ENCODE data around the gene DLEC1.
"Not testable (repeated sequence)": the region's sequence is repeated elsewhere in the genome, so short reads cannot be mapped to it uniquely, and the experiment has no call there.

The DLEC1 gene

DNA sequence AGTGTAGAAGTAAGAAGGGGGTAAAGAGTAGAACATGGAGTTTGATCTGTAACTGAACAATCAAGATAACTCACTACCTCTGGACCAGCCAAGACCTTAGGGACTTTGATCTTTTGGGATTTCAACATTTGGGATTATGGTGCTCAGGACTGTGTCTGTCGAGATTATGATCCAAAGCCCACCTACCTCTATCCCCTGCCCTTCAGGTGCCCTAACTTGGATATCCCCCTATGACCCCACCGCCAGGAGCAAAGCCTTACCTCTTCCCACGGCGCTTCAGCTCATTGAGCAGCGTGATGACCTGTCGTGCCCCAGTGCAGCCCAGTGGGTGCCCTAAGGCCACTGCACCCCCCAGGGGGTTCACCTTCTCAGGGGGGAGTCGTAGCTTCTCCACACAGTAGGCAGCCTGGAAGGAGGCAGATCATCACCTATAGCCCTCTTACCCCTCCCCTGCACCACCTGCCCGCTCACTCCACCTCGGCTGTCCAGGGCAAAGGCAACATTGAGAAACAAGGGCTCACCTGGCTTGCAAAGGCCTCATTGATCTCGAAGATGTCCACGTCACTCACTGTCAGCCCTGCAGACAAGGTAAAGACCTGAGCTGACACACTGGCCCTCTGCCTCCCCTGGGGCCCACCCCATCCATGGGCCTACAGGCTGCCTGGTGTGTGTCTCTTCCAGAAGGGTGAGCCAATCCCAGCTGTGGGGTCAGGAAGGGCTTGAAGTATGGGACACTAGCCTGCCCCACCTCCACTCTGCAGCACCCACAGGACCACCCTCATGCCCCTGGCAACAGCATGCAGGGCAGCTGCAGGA lies 86.5 kb downstream of the DLEC1 start:
- peak; percentile 9 for DNase-seq

DNA sequence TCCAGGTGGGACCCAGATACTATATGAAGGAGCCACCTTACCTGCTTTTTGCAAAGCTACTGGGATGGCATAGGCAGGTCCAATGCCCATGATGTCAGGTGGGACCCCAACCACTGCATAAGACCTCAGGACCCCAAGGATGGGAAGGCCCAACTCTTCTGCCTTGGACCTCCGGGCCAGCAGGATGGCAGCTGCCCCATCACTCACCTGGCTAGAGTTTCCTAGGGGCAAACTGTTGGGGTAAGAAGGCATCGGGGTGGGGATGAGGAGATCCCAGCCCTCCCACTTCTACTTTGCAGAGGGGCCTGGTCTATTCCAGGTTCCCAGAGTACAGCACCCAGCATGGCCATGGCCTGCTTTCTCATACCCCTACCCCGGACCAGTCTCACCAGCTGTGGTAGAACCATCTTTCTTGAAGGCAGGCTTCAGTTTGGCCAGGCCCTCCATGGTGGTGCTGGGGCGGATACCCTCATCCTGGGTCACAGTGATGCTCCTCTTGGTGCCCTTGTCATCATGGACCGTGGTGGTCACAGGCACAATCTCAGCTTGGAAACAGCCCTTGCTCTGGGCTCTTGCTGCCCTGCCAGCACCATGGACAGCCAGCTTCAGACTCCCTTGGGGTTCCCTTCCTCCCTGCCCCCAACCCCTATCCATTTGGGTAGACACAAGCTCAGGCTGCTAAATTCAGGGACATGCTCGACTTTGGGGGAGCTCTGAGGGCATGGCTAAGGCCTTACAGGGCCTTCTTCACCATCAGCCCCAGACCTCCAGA lies 87.3 kb downstream of the DLEC1 start:
- peak; percentile 11 for DNase-seq

DNA sequence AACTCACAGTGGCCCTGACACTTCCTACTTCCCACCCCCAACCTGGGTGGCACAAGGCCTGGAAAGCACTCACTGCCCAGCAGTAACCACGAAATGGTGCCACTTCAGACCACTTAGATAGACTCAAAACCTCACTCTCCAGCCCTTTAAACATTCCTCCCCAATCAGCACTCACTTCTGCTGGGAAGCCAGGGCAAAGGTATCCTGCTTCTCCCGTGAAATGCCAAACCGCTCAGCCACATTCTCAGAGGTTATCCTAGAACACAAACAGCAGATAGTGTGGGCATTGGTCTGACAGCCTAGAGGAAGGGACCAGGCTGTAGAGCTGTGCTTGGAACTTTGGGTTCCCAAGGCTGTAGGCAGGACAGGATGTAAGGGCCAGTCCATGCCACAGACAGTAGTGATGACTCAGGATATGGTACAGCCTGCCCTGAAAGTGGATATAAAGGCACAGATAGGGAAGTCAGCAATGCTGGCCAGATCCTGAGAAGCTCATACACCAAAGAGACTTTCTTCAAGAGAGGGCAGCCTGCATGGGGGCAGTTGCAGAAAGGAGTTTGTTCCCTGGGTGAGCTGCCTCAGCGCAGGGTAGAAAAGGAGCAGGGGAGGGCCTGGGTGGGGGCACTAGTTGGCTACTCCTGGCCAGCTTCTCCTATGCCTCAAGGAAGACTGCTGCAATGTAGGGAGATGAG lies 88.7 kb downstream of the DLEC1 start:
- DNase-seq: peak; percentile 8

DNA sequence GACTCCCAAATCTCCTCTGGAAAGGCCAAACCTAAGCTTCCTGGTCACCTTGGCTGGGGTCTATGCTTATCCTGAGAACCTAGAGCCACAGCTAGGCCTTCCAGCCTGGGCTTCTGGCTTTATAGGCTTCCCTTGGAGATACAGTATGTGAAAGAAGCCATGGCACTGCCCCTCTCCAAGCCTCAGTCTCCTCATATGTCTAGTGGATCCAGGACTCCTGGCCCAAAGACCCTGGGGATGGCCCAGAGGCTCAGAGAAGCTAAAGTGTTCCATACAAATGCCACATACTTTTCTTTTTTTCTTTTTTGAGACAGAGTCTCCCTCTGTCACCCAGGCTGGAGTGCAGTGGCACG lies 89.3 kb downstream of the DLEC1 start:
- DNase-seq: peak; percentile 10

DNA sequence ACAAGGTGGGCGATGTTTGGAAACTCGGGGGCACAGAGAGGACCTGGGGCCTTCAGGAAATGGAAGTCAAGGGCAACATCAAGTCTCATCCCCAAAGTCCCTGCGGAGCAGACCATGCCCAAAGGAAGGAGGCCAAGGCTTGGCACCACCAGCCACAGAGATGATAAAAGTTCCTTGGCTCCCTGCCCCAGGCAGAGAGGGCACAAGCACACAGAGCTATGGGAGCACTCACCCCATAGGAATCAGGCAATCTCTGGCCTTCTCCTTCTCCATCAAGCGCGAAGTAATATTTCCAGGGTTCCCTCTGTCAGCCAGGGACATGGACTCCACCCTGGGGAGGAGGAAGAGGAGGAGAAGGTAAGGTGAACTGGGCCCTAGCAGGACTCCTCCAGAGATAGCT lies 90.0 kb downstream of the DLEC1 start:
- DNase-seq: peak; percentile 12

DNA sequence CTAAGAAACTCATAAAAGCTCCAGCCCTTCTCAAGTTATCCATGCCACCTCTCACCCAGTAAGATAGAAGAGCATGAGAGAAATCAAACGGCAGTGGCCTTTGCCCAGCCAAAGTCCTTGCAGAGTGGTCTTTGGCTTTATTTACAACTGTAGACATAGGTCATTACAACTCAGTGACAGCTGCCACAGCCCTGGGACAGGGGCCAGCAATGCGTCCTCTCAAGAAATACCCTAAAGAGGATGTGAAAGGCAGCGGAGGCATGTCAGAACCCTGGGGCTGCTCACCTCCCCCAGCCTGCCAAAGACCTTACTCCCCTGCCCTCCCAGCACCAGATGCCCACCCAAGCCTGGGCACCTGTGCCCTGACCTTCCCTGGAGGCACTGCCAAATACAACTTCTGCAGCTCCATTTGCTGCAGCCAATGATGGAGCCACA lies 91.6 kb downstream of the DLEC1 start:
- no peak for DNase-seq

DNA sequence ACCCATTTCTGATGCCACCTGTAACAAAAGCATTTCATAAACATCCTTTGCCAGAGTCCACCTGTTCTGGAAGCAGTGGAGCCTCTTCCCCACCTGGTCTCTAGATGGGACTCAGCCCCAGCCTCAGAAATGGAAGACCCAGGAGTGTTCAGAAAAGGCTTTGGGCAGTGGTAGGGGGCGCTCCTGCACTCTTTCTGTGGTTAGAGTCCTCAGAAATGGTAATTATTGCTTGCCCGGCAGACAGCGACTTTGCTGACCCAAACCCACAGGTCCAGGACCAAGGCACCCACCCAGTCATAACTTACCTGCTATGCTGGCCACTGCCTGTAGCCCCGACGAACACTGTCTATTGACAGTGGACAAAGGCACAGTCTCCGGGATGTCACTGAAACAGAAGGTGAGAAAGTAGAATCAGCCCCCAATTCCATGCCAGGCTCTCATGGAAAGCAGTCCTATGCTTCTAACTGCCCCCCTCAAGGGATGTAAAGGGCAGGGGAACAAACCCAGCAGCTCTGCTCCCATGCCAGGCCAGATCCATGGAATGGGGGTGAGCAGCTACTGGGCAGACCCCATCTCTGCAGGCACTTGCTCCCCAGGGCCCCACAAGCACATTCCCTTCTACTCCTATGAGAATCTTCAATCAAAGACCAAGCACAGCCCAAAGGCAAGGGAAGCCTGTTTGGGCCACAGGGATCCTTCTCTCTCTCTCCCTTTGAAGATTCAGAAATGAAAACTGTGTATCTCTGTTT lies 92.8 kb downstream of the DLEC1 start:
- DNase-seq: peak; percentile 63

DNA sequence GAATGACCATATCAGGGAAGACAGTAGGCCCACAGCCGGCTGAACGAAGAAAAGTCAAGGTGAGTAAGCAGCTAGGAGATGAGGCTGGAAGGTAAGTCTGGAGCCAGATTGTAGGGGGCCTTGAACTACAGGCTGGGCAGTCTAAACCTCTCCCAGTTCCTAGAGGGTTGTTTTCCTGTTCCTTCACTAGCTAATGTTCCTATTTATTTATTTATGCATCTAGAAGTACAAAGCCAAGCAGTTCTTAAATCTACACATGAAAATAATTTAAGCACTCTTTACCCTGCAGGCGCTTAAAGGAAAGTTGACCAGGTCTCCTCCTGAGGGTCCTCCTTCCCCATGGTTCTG lies 94.2 kb downstream of the DLEC1 start:
- DNase-seq: no peak

DNA sequence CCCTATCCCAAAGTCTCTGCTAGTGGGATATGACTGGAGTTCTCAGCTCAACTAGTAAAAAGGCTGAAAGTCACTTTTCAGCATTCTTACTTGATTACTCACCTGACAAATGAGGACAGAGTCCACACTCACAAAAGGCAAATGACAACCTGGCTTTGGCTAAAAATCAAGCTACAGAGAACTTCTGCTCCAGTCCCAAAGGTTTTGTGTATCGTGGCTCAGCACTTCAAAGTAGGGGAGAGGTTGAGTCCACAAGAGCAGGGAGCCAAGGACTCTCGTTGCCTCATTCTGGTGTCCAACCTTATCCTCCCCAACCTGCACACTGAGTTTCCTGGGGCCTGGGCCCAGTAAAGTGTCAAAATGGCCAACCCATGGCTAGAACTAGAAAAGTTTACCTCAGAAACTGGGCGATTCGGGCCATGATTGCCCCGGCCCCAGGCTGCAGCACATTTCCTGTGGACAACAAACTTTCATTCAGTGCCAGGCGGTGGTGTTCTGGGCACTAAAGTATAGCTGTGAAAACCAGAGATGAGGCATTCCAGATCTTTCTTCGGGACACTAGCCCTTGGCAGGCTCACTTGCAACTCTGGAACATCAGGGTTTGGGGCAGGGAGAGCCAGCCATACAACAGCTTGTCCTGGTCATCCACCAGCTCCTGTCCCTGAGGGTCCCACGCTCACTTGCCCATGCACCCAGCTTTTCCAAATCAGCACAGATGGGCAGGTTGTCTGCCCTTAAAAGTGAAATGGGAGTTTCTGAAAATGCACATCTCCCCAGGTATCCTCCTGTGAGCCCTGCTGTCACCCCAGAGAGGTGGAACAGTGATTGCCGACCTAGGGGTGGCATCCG lies 94.8 kb downstream of the DLEC1 start:
- DNase-seq: no peak

DNA sequence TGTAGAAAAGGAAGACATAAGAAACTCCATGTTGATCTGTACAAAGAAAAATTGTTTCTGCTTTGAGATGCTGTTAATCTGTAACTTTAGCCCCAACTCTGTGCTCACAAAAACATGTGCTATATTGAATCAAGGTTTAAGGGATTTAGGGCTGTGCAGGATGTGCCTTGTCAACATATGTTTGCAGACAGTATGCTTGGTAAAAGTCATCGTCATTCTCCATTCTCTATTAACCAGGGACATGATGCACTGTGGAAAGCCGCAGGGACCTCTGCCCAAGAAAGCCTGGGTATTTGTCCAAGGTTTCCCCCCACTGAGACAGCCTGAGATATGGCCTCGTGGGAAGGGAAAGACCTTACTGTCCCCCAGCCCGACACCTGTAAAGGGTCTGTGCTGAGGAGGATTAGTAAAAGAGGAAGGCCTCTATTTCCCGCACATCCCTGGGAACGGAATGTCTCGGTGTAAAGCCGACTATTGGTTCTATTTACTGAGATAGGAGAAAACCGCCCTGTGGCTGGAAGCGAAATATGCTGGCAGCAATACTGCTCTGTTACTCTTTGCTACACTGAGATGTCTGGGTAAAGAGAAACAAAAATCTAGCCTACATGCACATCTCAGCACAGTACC lies 95.6 kb downstream of the DLEC1 start:
- DNase-seq: not testable (repeated sequence)

DNA sequence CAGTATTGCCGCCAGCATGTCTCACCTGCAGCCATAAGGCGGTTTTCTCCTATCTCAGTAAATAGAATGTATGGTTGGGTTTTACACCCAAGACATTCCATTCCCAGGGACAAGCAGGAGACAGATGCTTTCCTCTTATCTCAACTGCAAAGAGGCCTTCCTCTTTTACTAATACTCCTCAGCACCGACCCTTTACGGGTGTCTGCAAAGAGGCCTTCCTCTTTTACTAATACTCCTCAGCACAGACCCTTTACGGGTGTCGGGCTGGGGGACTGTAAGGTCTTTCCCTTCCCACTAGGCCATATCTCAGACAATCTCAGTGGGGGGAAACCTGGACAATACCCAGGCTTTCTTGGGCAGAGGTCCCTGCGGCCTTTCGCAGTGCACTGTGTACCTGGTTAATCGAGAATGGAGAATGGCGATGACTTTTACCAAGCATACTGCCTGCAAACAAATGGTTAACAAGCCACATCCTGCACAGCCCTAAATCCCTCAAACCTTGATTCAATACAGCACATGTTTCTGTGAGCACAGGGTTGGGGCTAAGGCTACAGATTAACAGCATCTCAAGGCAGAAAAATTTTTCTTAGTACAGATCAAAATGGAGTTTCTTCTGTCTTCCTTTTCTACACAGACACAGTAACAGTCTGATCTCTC lies 96.7 kb downstream of the DLEC1 start:
- DNase-seq: peak; percentile 23

DNA sequence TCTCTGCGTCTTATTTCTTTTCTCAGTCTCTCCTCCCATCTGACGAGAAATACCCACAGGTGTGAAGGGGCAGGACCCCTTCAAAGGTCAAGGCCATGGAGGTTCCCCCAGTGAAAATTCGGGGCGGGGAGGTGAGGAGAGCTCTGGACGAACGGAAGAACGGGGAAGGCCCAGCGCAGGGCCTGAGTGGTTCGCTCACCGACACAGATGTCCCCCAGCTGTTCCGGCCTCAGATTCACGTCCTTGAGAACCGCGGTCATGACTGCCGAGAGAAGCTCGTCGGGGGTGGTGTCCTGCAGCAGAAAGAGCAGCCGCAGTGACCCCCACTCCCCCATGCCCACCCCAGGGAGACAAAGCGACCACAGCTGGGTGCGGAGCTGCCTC lies 97.4 kb downstream of the DLEC1 start:
- peak; percentile 44 for DNase-seq

DNA sequence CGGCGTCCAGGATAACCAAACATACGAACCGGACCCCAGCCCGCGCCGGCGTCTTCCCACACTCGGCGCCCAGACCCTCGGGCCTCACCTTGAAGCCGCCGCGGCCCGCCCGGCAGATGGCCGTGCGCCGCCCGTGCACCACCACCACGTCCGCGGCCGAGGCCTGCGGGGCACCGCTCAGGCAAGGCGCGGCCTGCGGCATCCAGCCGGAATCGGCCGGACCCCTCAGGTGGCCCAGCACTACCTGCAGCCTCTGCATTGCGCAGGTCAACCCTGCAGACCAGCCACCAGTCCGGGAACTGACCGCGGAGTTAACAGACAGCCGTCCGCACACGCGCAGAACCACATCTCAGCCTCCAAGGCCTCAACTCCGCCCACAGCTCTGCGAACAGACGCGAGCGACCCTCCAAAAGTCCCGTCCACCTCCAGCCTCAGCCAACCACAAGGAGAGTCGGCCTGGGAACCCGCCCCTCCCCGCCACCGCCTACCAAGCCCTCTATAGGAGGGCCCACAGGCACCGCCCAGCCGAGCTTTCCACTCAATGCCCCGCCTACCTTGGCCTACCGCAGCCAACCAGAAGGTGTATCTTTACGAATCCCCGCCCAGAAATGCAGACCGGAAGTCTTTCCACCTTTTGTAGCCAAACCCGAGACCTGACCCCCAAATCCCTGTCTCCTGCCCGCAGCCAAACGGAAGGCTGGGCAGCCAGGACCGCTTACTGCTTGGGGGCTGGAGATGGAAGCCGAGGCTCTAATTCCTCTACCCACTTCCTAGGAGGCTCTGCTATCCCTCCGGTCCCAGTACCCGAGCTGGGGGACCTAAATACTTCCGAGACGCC lies 98.0 kb downstream of the DLEC1 start, which contains the start of gene ACAA1:
ACAA1 (minus strand) TSS at position 351 of the 838 bp plus-strand sequence; CDS start at position 259, 92 bp downstream.
- peak; percentile 99 for DNase-seq

DNA sequence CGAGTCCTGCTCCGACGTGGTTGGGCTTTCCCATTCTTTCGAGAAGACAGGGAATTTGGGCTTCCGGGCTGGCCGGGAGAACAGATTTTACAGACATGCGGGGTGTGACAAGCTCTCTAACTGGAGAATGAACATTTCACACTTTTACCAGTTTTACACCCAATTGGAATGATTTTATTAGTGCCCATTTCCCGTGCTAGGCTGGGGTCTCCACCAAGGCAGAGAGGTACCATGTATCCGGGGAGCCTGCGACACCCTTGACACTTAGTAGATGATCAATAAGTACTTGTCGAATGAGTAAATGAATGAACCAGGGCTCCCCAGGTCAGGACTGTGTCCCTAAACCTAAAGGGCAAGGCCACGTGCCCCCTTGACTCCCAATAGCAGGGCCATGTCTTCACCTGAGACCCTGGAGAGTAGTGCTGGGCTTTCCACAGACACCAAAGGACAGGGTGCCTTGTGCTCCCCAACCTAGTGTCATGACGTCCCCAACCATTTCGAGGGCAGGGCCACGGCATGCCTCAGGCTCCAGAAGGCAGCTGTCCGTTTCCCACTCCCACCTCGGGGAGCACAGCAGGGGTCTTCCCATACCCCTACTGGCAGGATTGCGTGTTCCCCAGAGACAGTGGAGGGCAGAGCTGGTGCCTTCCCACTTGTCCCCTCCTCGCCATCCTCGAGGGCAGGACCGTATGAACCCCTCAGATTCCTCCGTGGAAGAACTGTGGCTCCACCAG lies 98.8 kb downstream of the DLEC1 start:
- peak; percentile 54 for DNase-seq

DNA sequence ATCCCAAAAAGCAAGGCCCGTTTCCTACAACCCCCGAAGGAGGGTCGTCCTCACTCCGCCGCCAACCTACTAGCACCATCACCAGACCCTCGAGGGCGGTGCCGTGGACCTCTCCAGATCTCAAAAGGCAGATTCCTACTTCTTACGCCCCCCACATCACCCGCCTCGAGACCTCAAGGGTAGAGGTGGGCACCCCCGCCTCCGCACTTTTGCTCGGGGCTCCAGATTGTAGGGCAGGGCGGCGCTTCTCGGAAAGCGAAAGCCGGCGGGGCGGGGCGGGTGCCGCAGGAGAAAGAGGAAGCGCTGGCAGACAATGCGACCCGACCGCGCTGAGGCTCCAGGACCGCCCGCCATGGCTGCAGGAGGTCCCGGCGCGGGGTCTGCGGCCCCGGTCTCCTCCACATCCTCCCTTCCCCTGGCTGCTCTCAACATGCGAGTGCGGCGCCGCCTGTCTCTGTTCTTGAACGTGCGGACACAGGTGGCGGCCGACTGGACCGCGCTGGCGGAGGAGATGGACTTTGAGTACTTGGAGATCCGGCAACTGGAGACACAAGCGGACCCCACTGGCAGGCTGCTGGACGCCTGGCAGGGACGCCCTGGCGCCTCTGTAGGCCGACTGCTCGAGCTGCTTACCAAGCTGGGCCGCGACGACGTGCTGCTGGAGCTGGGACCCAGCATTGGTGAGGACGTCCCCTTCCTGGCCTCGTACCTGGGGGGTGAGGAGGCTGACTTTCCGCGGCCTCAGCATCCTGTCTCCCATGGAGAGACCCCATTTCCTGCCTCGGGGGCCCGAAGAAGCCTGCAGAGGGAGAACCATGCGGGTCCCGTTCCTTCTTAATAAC lies 99.6 kb downstream of the DLEC1 start, which contains the start of gene MYD88:
MYD88 (plus strand) TSS at position 313 of the 842 bp plus-strand sequence; CDS start at position 353, 40 bp downstream.
- DNase-seq: peak; percentile 93

DNA sequence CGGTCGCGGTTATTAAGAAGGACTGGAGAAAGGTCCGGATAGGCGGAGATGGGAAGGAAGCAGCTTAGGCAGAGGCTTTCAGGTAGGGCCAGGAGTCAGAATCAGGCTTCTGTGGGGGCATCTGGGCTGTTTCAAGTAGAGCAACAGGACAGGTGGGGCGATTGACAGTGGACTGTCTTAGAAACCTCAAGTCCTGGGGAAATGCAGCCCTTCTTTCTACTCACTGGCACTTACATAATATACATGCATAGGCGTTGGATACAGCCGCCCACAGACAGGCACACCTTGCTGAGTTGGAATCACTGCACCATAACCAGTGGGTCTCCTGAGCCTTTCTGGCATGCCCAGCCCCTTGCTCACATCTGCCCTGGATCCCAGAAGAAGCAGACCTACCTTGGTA lies 100.2 kb downstream of the DLEC1 start:
- peak; percentile 28 for DNase-seq

DNA sequence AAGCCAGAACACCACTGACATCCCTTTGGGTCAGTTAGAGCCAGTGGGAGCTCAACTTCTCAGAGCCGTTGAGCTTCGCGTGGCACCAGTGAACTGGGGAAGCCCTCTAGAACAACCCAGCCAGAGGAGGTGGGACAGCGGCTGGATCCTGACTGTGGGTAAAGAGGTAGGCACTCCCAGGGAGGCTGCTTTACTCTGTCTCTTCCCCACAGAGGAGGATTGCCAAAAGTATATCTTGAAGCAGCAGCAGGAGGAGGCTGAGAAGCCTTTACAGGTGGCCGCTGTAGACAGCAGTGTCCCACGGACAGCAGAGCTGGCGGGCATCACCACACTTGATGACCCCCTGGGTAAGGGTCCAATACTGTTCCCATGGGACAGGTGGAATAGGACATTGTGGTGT lies 100.6 kb downstream of the DLEC1 start:
- peak; percentile 22 for DNase-seq
